K562 (cell line): ENCODE measurements around the gene C1orf167. TPM values are rescaled to one million over a fixed set of nuclear protein-coding genes. Genes with fewer than 3 reads are reported as not detected.

Experiments
- BRF1 ChIP-seq: IDR thresholded peaks from 3 replicates; pipeline ENCODE4 v1.6.1; 2011; ENCODE audit warnings: borderline replicate concordance, mild to moderate bottlenecking; ENCODE audit not compliant: insufficient read length; ENCODE audit errors: extremely low read depth
- ESRRB ChIP-seq: fragments of 250-450 bp; sonication (Bioruptor Pico); IDR thresholded peaks from 2 replicates; pipeline ENCODE4 v1.5.0; 2020; ENCODE audit warnings: mild to moderate bottlenecking, moderate library complexity, borderline replicate concordance
- ETV1 ChIP-seq: fragments of 450-650 bp; conservative IDR thresholded peaks from 2 replicates; pipeline ENCODE4 v1.6.1; 2016; ENCODE audit warnings: missing genetic modification characterization, control low read depth, low read depth, missing compliant biosample characterization
- HDAC2 ChIP-seq: fragments of 450-650 bp; IDR thresholded peaks from 2 replicates; pipeline ENCODE4 v1.6.1; 2016; ENCODE audit warnings: mild to moderate bottlenecking
- KLF10 ChIP-seq: fragments of 250-450 bp; sonication (Bioruptor Pico); IDR thresholded peaks from 2 replicates; pipeline ENCODE4 v1.6.1; 2021; ENCODE audit warnings: matching md5 sums
- MAFF ChIP-seq: IDR thresholded peaks from 2 replicates; pipeline ENCODE4 v1.6.1; 2012; ENCODE audit warnings: low read length, improper control_type of control experiment
- RERE ChIP-seq: sonication (generic); formaldehyde crosslinking; IDR thresholded peaks from 2 replicates; pipeline ENCODE4 v1.8.0; 2023; ENCODE audit warnings: missing genetic modification reagents, mild to moderate bottlenecking, borderline replicate concordance
- RFX7 ChIP-seq: fragments of 250-450 bp; sonication (Bioruptor Pico); IDR thresholded peaks from 2 replicates; pipeline ENCODE4 v1.5.1; 2021; ENCODE audit warnings: mild to moderate bottlenecking
- RNF2 ChIP-seq: sonication (generic); IDR thresholded peaks from 2 replicates; pipeline ENCODE4 v1.6.1; 2016
- SIRT6 ChIP-seq: IDR thresholded peaks from one replicate; pipeline ENCODE4 v1.6.1; 2012; ENCODE audit warnings: low read depth, mild to moderate bottlenecking, control low read depth, inconsistent platforms, low read length, moderate library complexity
- TGIF2 ChIP-seq: sonication (generic); formaldehyde crosslinking; IDR thresholded peaks from 2 replicates; pipeline ENCODE4 v1.8.1; 2022; ENCODE audit warnings: mild to moderate bottlenecking, missing genetic modification reagents, moderate library complexity
- ZBTB5 ChIP-seq: fragments of 450-650 bp; IDR thresholded peaks from 2 replicates; pipeline ENCODE4 v1.6.1; 2017; ENCODE audit warnings: antibody characterized with exemption
- ZEB2 ChIP-seq: fragments of 450-650 bp; IDR thresholded peaks from 2 replicates; pipeline ENCODE4 v1.6.1; 2016
- ZFP36 ChIP-seq: fragments of 150-350 bp; IDR thresholded peaks from 2 replicates; pipeline ENCODE4 v1.6.1; 2018; ENCODE audit warnings: low read length, low read depth; ENCODE audit not compliant: partially characterized antibody
- ZFX ChIP-seq: sonication (generic); formaldehyde crosslinking; IDR thresholded peaks from 2 replicates; pipeline ENCODE4 v1.8.0; 2022; ENCODE audit warnings: mild to moderate bottlenecking, missing genetic modification reagents, moderate library complexity
- ZNF280A ChIP-seq: fragments of 450-650 bp; IDR thresholded peaks from 2 replicates; pipeline ENCODE4 v1.6.1; 2018; ENCODE audit warnings: mild to moderate bottlenecking, low read depth; ENCODE audit not compliant: partially characterized antibody
- ZNF311 ChIP-seq: fragments of 250-450 bp; sonication (Bioruptor Pico); IDR thresholded peaks from 2 replicates; pipeline ENCODE4 v1.4.0; 2020; ENCODE audit warnings: mild to moderate bottlenecking, moderate library complexity
- ZNF717 ChIP-seq: fragments of 250-450 bp; sonication (Bioruptor Pico); IDR thresholded peaks from 2 replicates; pipeline ENCODE4 v1.5.0; 2021
- ZNF764 ChIP-seq: fragments of 250-450 bp; sonication (Bioruptor Pico); IDR thresholded peaks from 2 replicates; pipeline ENCODE4 v1.4.0; 2020; ENCODE audit warnings: low read depth, mild to moderate bottlenecking, moderate library complexity
- ZNF785 ChIP-seq: fragments of 250-450 bp; sonication (Bioruptor Pico); IDR thresholded peaks from 2 replicates; pipeline ENCODE4 v1.4.0; 2020; ENCODE audit warnings: mild to moderate bottlenecking
- polyA plus RNA-seq, 8 experiments: library from polyadenylated mRNA; depleted of rRNA in 4 of 8; stranded (reverse) in 5 of 8; unstranded in 3 of 8; fragments of >200 nt; fragmentation: Nextera tagmentation in 2 of 8; fragmentation: Illumina TruSeq in 1 of 8; extraction: Ambion mirVana in 2 of 8; extraction: Trizol in 1 of 8; gene quantifications; 2 replicates each; pipeline versions ENCODE4 v1.2.1 to v1.2.3, GENCODE V29; 2011 to 2014; ENCODE audit warnings: inconsistent platforms in 1 of 8, missing spikeins in 1 of 8
- total RNA-seq, 7 experiments: library from RNA; depleted of rRNA in 6 of 7; stranded (reverse); fragments of >200 nt in 6 of 7; fragmentation: Illumina TruSeq in 2 of 7; extraction: Trizol in 2 of 7; gene quantifications; 2 replicates each; pipeline versions ENCODE4 v1.2.1 to v1.2.3, GENCODE V29; 2011 to 2021; ENCODE audit warnings: low replicate concordance in 1 of 7

C1orf167 gene
- total and polyA plus RNA-seq, 9 of the 15 experiments (the other 6 are each of a cell fraction or from before 2014, with no cell fraction given): 0.22 to 0.86 (median 0.31) TPM; not detected in 2

- no peak for TF ChIP-seq TGIF2 (CRISPR knock-in tag)
- no peak; the same call in 1 of the 2 replicates for TF ChIP-seq ZBTB5
- peak; percentile 77; the same call in 1 of the 2 replicates for TF ChIP-seq ETV1 (tag)
- TF ChIP-seq ZNF764 (CRISPR knock-in tag): 0 out of 2 replicates have a peak, but pooled peaks have one; percentile 63
- TF ChIP-seq ESRRB (CRISPR knock-in tag): no peak
- no peak for TF ChIP-seq ZFP36
- TF ChIP-seq BRF1: no peak
- TF ChIP-seq ZNF280A: no peak
- no peak for TF ChIP-seq ZNF785 (CRISPR knock-in tag)
- TF ChIP-seq ZNF717 (CRISPR knock-in tag): no peak
- TF ChIP-seq SIRT6: no peak
- TF ChIP-seq MAFF: no peak
- no peak for TF ChIP-seq KLF10 (CRISPR knock-in tag)
- 0 out of 2 replicates have a peak, but pooled peaks have one; percentile 95 for TF ChIP-seq HDAC2
- peak; percentile 32; the same call in 1 of the 2 replicates for TF ChIP-seq RNF2
- no peak for TF ChIP-seq RERE (CRISPR knock-in tag)
- TF ChIP-seq RFX7 (CRISPR knock-in tag): no peak
- TF ChIP-seq ZFX: no peak
- peak; percentile 73; the same call in 1 of the 2 replicates for TF ChIP-seq ZEB2
- 0 out of 2 replicates have a peak, but pooled peaks have one; percentile 5 for TF ChIP-seq ZNF311 (CRISPR knock-in tag)
These were observed 43.7 kb downstream of the C1orf167 start, which contains the start of the genes CLCN6 and MTHFR (continued) for GRCh38 chr1:11805422-11806306.
